ENCODE data around the gene IL12RB1.
"Not testable (repeated sequence)": the region's sequence is repeated elsewhere in the genome, so short reads cannot be mapped to it uniquely, and the experiment has no call there.

Gene IL12RB1

DNA sequence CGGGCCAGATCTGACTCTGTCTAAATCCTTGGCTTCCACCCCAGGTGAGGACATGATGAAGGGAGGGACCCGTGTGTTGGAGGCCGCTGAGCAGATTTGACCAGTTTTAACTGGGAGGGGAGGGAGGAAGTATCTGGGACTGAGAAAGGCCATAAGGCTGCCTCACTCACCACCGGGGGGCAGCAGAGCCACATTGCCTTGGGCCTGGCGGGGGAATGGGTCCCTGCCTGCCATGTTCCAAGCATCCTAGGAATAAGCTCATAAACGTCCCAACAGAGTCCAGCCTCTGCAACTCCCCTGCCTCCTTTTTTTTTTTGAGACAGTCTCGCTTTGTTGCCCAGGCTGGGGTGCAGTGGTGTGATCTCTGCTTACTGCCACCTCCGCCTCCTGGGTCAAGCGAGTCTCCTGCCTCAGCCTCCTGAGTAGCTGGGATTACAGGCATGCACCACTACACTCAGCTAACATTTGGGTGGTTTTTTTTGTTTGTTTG, 26.3 kb upstream of the IL12RB1 start:
- in situ Hi-C loops (cut with HindIII; ENCODE audit: low sequenced_read_pairs) = no loop called here

DNA sequence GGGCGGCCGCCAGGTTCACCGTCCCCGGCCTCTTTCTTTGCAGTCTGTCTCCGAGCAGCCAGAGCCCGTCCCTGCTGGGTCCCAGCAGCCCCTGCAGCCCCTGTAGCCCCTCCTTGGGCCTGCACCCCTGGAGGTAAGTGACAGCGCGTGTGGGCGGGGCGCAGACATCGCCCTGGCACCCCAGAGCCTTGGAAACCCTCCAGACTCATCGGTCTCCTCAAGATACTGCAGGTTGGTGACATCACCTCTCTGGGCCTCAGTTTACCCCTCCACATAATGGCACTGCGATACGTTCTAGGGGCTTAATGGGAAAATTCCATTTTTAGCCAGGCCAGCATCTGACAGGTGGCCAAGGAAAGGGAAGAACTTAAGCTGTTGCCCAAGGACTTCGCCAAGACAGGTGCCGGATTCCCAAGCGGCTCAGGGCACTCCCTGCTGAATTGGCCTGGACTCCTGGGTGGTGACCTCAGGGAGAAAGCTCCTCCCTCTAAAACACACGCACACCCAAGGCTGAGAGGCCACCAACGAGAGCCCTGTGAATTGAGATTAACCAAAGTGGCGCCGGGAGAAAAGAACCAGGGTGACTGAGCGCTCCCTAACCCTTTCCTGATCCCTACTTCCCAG, 24.0 kb upstream of the IL12RB1 start:
- in situ Hi-C loops (cut with HindIII; ENCODE audit: low sequenced_read_pairs) = no loop called here

DNA sequence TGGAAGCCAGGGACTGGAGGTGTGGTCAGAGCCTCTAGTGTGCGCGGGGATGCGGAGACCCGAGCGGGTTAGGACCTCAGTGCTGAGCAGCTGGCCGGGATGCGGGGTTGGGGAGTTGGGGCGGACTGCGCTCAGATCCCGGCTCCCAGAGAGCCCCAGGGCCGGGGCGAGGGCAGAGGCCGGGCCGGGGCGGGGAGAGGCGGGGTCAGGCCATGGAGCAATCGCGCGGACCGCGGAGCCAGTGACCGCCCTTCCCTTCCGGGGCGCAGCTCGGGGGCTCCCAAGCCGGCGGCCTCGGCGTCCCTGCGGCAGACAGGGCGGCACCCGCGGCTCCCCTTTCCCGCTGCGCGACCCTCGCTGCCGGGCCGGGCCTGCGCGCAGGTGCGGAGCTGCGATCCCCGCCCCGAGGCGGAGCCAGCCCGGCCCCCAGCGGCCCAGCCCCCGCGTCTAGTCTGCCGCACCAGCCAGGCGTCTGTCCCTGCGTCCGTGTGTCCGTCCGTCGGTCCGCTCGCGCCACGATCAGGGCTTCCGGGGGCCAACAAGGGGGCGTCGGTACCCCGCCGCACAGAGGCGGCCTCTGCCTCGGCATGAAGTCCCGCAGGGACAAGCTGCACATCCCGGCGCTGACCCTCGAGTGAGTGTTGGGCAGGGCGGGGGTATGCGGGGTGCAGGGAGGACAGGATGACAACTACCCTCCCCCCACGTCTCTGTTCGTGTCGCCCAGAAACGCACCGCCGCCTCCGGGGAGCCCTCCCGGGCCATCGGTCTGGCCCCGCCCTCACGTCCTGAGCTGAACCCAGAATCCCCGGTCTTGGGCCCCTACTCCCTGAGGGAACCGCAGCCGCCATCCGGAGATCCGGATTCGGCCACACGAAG, 23.2 kb upstream of the IL12RB1 start:
- in situ Hi-C loops (cut with HindIII; ENCODE audit: low sequenced_read_pairs) = no loop called here

DNA sequence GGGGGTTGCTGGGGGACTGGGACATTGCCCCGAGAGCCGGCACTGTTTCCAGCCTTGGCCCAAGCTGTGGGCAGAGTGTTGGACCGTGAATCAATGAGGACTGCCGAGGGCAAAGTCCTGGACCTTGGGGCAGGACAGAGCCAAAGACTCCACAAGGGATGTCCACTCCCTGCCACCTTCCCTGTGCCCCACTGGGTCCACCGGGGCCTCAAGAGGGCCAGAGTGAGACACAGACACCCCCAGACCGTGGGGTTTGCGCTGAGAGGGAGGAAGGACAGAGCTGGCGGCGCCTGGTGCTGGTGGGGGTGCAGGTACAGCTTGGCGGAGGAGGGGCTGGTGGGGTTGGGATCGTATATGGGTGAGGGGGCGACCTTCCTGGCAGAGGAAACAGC, 22.6 kb upstream of the IL12RB1 start:
- in situ Hi-C loops (cut with HindIII; ENCODE audit: low sequenced_read_pairs) = no loop called here

DNA sequence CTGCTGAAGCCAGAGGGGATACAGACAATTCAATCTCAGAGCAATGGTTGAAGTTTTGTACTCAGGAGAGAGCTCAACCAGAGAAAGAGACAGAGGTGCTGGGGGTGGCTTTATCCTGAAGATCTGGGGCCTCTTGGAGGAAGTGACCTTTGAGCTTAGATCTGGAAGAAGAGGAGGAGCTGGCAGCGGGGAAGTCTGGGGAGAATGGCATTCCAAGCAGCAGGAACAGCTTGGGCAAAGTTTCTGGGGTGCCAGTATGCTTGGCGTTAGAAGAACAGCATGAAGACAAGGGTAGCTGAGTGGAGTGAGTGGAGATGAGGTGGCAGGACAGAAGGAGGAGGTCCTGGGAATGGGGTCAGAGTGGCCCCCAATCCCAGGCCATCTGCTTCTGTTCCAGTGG, 22.2 kb upstream of the IL12RB1 start:
- in situ Hi-C loops (cut with HindIII; ENCODE audit: low sequenced_read_pairs) = no loop called here

DNA sequence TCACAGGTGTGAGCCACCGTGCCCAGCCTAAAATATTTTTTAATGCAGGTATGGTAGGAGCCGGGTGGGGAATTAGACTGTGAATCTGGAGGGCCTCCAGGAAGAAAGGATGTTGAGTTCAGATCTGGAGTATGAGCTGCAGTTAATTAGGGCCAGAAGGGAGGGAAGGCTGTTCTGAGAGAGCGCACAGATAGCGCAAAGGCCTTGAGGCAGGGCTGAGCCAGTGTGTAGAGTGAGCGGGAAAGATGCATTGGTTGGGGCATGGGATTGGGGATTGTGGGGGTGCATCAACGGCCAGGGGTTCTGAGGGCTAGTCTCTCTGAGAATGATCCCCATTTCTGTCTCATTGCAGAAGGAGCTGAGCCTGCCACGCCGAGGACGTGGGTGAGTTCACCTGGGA, 20.5 kb upstream of the IL12RB1 start:
- in situ Hi-C loops (cut with HindIII; ENCODE audit: low sequenced_read_pairs) = no loop called here

DNA sequence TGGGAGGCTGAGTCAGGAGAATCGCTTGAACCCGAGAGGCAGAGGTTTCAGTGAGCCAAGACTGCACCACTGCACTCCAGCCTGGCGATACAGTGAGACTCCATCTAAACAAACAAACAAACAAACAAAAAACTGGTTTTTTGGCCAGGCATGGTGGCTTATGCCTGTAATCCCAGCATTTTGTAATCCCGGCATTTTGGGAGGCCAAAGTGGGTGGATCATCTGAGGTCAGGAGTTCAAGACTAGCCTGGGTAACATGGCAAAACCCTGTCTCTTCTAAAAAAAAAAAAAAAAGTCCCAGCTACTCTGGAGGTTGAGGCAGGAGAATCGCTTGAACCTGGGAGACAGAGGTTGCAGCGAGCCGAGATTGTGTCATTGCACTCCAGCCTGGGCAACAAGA, 18.5 kb upstream of the IL12RB1 start:
- in situ Hi-C loops (cut with HindIII; ENCODE audit: low sequenced_read_pairs) = not testable (repeated sequence)

DNA sequence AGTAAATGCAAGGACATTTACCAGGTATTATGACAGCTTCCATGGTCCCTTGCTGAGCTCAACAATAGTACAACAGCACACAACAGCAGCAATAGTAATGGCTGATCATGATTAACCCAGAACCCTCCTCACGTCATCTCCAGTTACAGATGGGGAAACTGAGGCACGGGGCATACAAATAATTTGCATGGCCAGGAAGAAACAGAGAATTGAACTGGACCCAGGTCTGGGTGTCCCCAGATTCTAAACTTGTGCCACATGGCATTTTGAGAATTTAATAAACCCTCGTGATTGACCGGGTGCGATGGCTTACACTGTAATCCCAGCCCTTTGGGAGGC, 18.0 kb upstream of the IL12RB1 start:
- in situ Hi-C loops (cut with HindIII; ENCODE audit: low sequenced_read_pairs) = no loop called here

DNA sequence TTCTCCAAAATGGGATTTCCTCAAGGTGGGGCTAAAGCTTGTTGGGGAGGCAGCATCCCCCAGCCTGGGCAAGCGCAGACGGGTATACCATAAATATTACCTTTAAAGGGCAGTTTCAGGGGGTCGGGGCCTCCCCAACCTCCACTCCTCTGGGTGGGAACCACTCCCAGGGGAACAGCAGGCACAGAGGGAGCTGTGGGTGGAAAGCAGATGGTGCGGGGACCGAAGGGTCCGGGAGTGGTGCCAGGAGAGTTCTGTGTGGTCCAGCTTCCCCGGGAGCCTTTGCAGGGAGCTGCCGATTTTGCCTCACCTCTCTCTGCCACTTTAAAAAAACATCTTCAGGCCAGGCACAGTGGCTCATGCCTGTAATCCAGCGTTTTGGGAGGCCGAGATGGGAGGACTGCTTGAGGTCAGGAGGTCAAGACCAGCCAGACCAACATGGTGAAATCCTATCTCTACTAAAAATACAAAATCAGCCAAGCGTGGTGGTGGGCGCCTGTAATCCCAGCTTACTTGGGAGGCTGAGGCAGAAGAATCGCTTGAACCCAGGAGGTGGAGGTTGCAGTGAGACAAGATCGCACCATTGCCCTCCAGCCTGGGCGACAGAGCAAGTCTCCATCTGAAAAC, 16.3 kb upstream of the IL12RB1 start:
- in situ Hi-C loops (cut with HindIII; ENCODE audit: low sequenced_read_pairs) = no loop called here

DNA sequence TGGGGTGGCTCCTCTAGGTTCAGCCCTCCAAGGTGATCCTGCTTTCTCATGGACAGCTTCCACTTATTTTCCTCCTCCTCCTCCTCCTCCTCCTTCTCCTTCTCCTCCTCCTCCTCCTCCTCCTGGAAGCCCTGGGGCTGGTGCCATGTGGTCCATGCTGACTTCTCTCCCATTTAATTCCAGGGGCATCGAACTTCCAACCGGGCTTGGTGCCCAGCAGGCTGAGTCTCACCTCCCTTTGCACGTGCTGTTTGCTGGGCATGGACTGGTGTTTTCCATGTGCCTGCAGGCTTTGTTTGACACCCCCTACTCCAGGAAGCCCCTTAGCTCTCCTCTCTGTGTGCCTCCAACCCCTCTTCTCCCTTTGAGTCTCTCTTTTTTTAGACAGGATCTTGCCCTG, 14.5 kb upstream of the IL12RB1 start:
- in situ Hi-C loops (cut with HindIII; ENCODE audit: low sequenced_read_pairs) = no loop called here

DNA sequence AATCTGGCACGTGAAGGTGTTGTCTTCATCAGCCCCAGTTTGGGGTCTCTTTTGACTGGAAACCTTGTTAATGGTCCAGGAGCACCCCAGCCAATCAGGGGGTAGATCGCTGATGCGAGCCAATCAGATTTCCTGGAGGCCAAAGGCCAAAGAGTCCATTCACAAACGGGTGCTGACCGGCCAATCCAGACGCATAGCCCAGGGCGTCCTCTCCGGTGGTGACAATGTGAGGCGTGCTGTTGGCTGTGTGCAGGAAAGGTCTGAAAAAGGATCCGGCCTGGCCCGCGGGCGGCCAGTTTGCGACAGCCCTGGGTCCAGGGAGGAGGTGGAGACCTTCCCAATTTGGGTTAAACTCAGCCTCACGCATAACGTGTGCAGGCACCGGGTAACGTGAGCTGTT, 14.0 kb upstream of the IL12RB1 start:
- in situ Hi-C loops (cut with HindIII; ENCODE audit: low sequenced_read_pairs) = no loop called here

DNA sequence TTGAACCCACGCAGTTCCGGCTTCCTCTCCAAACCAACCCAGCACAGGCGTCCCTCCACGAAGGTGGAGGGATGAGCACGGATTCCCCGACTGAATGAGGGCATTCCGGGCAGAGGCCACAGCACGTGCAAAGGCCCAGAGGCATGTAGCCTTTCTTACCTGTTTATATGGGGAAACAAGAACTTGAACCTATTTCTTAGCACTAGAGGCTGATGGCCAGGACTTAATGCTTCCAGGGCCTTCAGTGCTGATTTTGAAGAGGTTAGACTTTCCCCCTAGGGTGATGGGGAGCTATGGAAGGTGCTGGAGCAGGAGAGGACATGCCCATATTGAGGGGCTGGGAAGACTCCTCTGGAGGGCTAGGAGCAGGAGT, 12.9 kb upstream of the IL12RB1 start:
- in situ Hi-C loops (cut with HindIII; ENCODE audit: low sequenced_read_pairs) = no loop called here

DNA sequence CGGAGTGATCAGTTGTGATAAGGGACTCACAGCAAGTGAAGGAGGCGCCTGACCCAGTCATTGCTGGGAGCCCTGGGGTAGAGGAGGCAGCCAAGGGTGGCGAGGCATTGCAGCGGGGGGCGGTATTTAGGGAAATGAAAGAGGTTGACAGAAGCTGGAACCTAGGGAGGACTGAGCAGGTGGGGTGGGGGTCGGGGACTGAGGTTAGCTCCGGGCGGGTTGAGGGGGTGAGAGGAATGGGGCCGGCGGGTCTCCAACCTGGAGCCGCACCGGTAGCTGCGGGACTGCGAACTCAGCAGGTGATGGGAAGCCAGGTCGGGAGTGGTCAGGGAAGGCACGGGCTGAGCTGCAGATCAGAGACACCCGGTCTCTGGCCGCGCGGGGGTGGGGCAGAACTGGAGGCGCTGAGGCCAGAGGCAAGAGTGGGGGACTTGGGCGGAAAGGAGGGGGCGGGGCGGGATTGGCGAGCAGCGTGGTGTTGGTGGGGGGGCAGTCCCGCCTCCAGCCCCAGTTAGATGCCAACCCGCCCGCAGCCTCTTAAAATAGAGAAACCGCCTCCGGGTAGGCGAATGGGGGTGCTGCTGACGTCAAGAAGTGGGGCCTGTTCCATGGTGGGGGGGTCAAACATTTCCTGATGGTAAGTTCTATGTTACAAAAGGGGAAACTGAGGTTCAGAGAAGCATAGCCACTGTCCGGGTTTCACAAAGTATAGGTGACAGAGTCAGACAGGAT, 12.3 kb upstream of the IL12RB1 start:
- in situ Hi-C loops (cut with HindIII; ENCODE audit: low sequenced_read_pairs) = no loop called here

DNA sequence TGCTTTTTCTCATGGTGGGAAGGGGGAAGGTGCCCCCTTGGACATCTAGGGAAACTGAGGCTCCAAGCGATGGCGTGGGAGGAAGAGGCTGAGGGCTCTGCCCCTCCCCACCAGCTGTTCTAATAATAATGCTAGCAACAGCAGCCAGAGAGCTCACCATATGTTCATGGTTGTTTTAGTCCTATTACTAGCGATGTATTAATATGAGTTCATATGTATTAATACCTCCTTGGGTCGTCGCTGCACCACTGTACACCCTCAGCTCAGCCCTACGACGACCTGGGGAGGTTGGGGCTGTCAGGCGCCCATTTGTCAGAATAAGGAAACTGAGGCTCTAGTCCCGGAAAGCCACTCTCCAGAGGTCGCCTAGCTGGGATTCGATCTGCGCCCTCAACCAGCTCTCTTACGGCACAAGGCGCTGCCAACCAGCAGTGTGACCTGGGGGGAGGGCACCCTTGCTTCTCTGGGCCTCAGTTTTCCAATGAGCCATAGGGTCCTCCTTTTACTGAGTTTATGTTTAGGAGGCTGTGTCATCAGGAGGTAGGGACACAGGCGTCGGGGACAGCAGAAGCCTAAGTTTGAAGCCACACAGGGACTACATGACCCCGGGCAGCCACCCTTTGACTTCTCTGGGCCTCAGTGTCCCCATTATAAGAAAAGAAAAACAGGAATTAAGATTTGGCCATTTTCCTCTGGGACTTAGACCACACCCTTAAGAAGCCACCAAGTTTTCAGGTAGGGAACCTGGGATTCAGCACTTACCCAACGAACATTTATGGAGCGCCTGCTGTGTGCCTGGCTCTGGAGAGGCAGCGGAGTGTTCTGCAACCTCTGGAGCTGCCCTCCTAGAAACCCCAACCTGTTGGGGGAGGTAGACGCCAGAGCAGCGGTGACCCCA, 11.5 kb upstream of the IL12RB1 start:
- in situ Hi-C loops (cut with HindIII; ENCODE audit: low sequenced_read_pairs) = no loop called here

DNA sequence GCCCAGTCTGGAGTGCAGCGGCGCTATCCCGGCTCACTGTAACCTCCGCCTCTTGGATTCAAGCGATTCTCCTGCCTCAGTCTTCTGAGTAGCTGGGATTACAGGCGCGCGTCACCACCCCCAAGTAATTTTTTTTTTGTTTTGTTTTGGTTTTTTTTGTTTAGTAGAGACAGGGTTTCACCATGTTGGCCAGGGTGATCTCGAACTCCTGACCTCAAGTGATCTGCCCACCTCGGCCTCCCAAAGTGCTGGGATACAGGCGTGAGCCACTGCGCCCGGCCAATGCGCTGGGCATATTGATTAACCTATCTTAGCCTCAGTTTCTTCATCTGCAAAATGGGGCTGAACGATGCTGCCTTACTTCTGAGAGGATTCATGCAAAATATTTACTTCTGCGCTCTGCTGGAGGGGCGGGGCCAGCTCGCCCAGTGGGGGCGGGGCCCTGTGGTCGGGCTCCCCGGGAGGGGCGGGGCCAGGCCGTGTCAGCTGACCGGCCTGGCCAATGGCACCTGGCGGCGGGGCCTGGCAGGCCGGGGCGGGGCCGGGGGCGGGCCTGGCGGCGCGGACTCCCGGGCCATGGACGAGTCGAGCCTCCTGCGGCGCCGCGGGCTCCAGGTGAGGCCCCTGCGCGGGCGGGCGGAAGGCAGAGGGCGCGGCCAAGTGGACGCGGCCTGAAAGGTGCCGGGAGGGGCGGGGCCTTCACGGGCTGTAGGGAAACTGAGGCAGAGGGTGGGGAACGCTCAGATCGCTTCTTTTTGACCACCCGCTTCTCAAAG, 10.7 kb upstream of the IL12RB1 start, which contains the start of gene MAST3:
MAST3 (plus strand) TSS at position 562 of the 776 bp plus-strand sequence; CDS start at position 577, 15 bp downstream.
- in situ Hi-C loops (cut with HindIII; ENCODE audit: low sequenced_read_pairs) = no loop called here

DNA sequence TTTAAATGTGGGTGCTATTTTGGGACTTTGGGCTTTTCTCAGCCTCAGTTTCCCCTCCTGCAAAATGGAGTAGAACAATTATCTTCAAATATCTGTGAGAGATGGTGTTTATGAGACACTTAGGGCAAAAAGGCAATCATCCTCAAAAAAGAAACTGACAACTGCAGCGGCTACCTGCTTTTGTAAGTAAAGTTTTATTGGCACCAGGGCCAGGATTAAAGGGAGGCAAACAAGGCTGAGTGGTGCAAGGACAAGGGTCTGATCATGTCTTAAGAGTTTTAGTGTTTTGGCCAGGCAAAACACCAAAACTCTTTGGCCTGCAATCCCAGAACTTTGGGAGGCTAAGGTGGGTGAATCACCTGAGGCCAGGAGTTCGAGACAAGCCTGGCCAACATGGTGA, 9.5 kb upstream of the IL12RB1 start:
- in situ Hi-C loops (cut with HindIII; ENCODE audit: low sequenced_read_pairs) = no loop called here

DNA sequence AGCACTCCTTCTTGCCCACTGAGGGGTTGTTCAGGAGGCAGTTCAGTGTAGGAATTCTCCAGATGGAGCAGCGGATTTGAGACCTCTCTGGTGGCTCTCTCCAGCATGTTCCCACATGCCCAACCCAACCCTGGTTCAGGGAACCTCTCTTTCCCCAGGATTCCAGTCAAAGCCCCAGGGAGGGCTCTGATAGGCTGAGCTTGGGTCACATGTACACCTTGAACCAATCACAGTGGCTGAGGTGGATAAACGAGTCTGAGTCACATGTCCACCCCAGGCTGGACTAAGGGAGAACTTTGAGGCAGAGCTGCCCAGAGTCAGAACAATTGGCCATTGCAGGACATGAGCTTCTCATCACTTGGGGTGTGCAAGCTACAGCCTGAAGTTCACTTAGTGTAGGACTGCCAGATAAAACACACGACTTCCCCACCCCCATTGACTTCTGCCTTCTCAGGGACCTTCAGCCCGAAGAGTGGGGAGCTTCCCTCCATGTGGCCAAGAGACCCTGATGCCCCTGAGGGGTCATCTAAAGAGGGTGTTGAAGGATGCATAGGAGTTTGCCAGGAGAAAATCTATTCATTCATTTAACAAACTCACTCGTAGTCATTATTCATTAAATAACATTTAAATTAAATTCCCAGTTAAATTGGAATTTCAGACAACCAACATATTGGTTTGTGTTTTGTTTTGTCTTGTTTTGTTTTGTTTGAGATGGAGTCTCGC, 6.9 kb upstream of the IL12RB1 start:
- in situ Hi-C loops (cut with HindIII; ENCODE audit: low sequenced_read_pairs) = no loop called here

DNA sequence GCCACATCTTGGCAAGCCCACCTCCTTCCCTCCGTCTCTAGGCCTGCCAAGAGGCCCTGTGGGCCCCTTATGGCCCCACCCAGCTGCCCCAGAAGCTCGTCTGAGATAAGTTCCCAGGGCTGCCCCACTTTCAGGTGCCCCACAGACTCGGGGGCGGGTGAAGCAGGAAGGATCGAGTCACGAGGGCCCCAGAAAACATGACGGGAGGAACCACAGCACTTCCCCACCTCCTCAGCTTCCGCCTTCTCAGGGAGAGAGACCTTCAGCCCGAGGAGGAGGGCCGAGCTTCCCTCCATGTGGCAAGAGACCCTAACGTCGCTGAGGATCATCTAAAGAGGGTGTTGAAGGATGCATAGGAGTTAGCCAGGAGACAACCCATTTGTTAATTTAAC, 4.5 kb upstream of the IL12RB1 start:
- in situ Hi-C loops (cut with HindIII; ENCODE audit: low sequenced_read_pairs) = no loop called here
